PC-9 (cell line): ENCODE data around the gene PSTK. TPM values are rescaled to one million over a fixed set of nuclear protein-coding genes. Genes with fewer than 3 reads are reported as not detected.

Experiments
- BruUV-seq: library from RNA; stranded (reverse); fragments of 400-500 nt; replicated peaks from 2 replicates; lab custom pipeline; 2021; lab: Mats Ljungman, UMichigan
- CTCF ChIA-PET: fragments of 300-600 bp; sonication (Branson Sonifier 250); formaldehyde crosslinking; loops from one replicate; lab custom pipeline; 2022; ENCODE audit warnings: antibody characterized with exemption; lab: Charles Lee
- POLR2A ChIA-PET: fragments of 300-600 bp; sonication (Branson Sonifier 250); formaldehyde crosslinking; loops from one replicate; lab custom pipeline; 2022; ENCODE audit warnings: antibody characterized with exemption; ENCODE audit not compliant: unreplicated experiment; lab: Charles Lee
- DNase-seq, 2 experiments: peaks; one replicate each; pipeline versions ENCODE4 v3.0.0 to v3.0.0-alpha.2; 2015 to 2022; ENCODE audit warnings: mixed read lengths in 1 of 2
- H2AFZ ChIP-seq: fragments of 200-600 bp; sonication (generic); 2 replicates; pipeline ENCODE4 v1.8.1; 2017; ENCODE audit warnings: antibody characterized with exemption
- H3F3A ChIP-seq: fragments of 200-600 bp; sonication (generic); 2 replicates; pipeline ENCODE4 v1.8.1; 2017; ENCODE audit warnings: antibody characterized with exemption, mild to moderate bottlenecking, low read depth; ENCODE audit not compliant: insufficient read depth
- H3K27ac ChIP-seq: fragments of 200-600 bp; sonication (generic); 2 replicates; pipeline ENCODE4 v1.6.1; 2016; ENCODE audit warnings: mixed run types
- H3K27me3 ChIP-seq: fragments of 200-600 bp; sonication (generic); 2 replicates; pipeline ENCODE4 v1.6.1; 2016; ENCODE audit warnings: low read depth, mixed run types; ENCODE audit not compliant: insufficient read depth
- H3K36me3 ChIP-seq: fragments of 200-600 bp; sonication (generic); 2 replicates; pipeline ENCODE4 v1.6.1; 2016; ENCODE audit warnings: low read depth, mixed run types
- H3K4me1 ChIP-seq: fragments of 200-600 bp; sonication (generic); replicated peaks from 2 replicates; pipeline ENCODE4 v1.6.1; 2016; ENCODE audit warnings: mixed run types; ENCODE audit not compliant: insufficient read depth
- H3K4me2 ChIP-seq: fragments of 200-600 bp; sonication (generic); 2 replicates; pipeline ENCODE4 v1.6.1; 2017; ENCODE audit warnings: mixed run types
- H3K4me3 ChIP-seq: fragments of 200-600 bp; sonication (generic); 2 replicates; pipeline ENCODE4 v1.6.1; 2016; ENCODE audit warnings: mixed run types
- H3K79me2 ChIP-seq: fragments of 200-600 bp; sonication (generic); 2 replicates; pipeline ENCODE4 v1.6.1; 2017; ENCODE audit warnings: low read depth, mixed run types
- H3K9me2 ChIP-seq: fragments of 200-600 bp; sonication (generic); 2 replicates; pipeline ENCODE4 v1.8.1; 2017; ENCODE audit warnings: mild to moderate bottlenecking; ENCODE audit not compliant: insufficient read depth
- H3K9me3 ChIP-seq: fragments of 200-600 bp; sonication (generic); 2 replicates; pipeline ENCODE4 v1.8.1; 2016; ENCODE audit warnings: low read depth; ENCODE audit not compliant: insufficient read depth
- H4K20me1 ChIP-seq: fragments of 200-600 bp; sonication (generic); 2 replicates; pipeline ENCODE4 v1.8.1; 2017; ENCODE audit not compliant: insufficient read depth
- CTCF ChIP-seq: fragments of 200-600 bp; sonication (generic); conservative IDR thresholded peaks from 2 replicates; pipeline ENCODE4 v1.6.1; 2017; ENCODE audit warnings: mixed run types, antibody characterized with exemption, mild to moderate bottlenecking, moderate library complexity
- EZH2 ChIP-seq: fragments of 200-600 bp; sonication (generic); IDR thresholded peaks from 2 replicates; pipeline ENCODE4 v1.8.0; 2017; ENCODE audit warnings: antibody characterized with exemption, low read depth
- intact Hi-C: fragments of 100-400 bp; cut with micrococcal nuclease; formaldehyde crosslinking; loops from one replicate; pipeline ENCODE4 v1.10.0; 2022; ENCODE audit not compliant: unreplicated experiment
- total RNA-seq: library from RNA; stranded (reverse); gene quantifications from 2 replicates; pipeline ENCODE4 v1.2.3, GENCODE V29; 2021

PSTK gene
- total RNA-seq, 1 experiment from 2014 or later = 3.4 TPM

GRCh38 chr10:123027861-123028260, 47.7 kb downstream of the PSTK start:
- no peaks in the 10 kb centered on the region for H3K4me1 ChIP-seq
- no peak overlapping the region for H3K4me3 ChIP-seq
- no peaks in the 10 kb centered on the region for H3F3A ChIP-seq
- ChIA-PET CTCF (no interaction called here), POLR2A (no interaction called here)
- H3K27ac ChIP-seq = no peak overlapping the region
- H4K20me1 ChIP-seq = no peaks in the 10 kb centered on the region
- no peaks in the 10 kb centered on the region for H3K9me2 ChIP-seq
- no peak for DNase-seq
- H3K4me2 ChIP-seq = no peak overlapping the region
- no peaks in the 10 kb centered on the region for H3K27me3 ChIP-seq
- no peak overlapping the region for H2AFZ ChIP-seq
- H3K9me3 ChIP-seq = no peaks in the 10 kb centered on the region
- BruUV-seq = no TSS peak
- no peaks in the 10 kb centered on the region for H3K36me3 ChIP-seq
- no peaks in the 10 kb centered on the region for H3K79me2 ChIP-seq
- intact Hi-C loops = no loop called here
- no peak for TF ChIP-seq EZH2
- TF ChIP-seq CTCF = no peak

DNA sequence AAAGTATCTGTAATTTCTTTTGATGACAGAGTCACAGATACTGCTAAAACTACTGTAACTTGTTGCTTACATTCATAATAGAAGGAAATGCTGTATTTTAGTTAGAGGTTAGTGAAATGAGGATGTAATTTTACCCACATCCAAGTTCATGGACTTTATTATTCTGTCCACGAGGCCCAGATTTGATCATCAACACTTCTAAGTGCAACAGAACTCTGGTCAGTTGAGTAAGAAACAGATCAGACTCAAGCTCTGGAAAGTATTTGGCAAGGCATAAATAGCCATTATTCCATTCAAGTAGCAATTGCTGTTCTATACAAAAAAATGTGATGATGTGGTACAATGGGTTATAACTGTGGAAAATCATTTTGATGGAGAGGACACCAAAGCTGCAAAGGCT, 50.9 kb downstream of the PSTK start:
- Histone ChIP-seq H4K20me1 (no peaks in the 10 kb centered on the region), H3K4me2 (no peak overlapping the region), H3K9me2 (no peaks in the 10 kb centered on the region), H2AFZ (no peak overlapping the region), H3K79me2 (no peaks in the 10 kb centered on the region), H3F3A (no peaks in the 10 kb centered on the region), H3K4me1 (no peaks in the 10 kb centered on the region), H3K27me3 (no peaks in the 10 kb centered on the region), H3K9me3 (no peaks in the 10 kb centered on the region), H3K4me3 (no peak overlapping the region), H3K27ac (no peak overlapping the region), H3K36me3 (no peaks in the 10 kb centered on the region)
- intact Hi-C loops = no loop called here
- TF ChIP-seq CTCF (no peak), EZH2 (no peak)
- no TSS peak for BruUV-seq
- ChIA-PET CTCF (no interaction called here), POLR2A (no interaction called here)
- DNase-seq = no peak

- no TSS peak for BruUV-seq
- no peaks in the 10 kb centered on the region for H3K79me2 ChIP-seq
- no peaks in the 10 kb centered on the region for H3K4me1 ChIP-seq
- H3K36me3 ChIP-seq = no peaks in the 10 kb centered on the region
- H3K27ac ChIP-seq = no peak overlapping the region
- H3K9me3 ChIP-seq = no peaks in the 10 kb centered on the region
- ChIA-PET POLR2A (no interaction called here), CTCF (interaction anchor here (0.6 kb wide), 1 partner anchor 10 kb away, joined by 3 read pairs; no protein-coding TSS in a partner anchor)
- TF ChIP-seq EZH2 (no peak), CTCF (no peak)
- H3F3A ChIP-seq = no peaks in the 10 kb centered on the region
- H4K20me1 ChIP-seq = no peaks in the 10 kb centered on the region
- no peaks in the 10 kb centered on the region for H3K27me3 ChIP-seq
- H3K9me2 ChIP-seq = no peaks in the 10 kb centered on the region
- intact Hi-C loops = no loop called here
- H2AFZ ChIP-seq = no peak overlapping the region
- H3K4me3 ChIP-seq = no peak overlapping the region
- no peak overlapping the region for H3K4me2 ChIP-seq
- DNase-seq = no peak
Observed at GRCh38 chr10:123034332-123034731, 54.1 kb downstream of the PSTK start.
